ENCODE data around the gene GRAMD2A. TPM values are rescaled to one million over a fixed set of nuclear protein-coding genes. Genes with fewer than 3 reads are reported as not detected.

GRAMD2A gene
- total RNA-seq, 1 donor from 2014 or later = not detected

GRCh38 chr15:72113347-72114031 lies 84.1 kb downstream of the GRAMD2A start:
- peaks cover 32% of the 10 kb centered on the region for H3K4me1 Mint-ChIP-seq (ENCODE audit: unreplicated experiment)

GRCh38 chr15:72112805-72113204 lies 84.8 kb downstream of the GRAMD2A start:
- H3K27me3 Mint-ChIP-seq (ENCODE audit: unreplicated experiment) = no peaks in the 10 kb centered on the region
- no peak overlapping the region for H3K4me3 Mint-ChIP-seq (ENCODE audit: unreplicated experiment)
- H3K36me3 Mint-ChIP-seq (ENCODE audit: unreplicated experiment) = no peaks in the 10 kb centered on the region
- no peak overlapping the region for H3K27ac Mint-ChIP-seq (ENCODE audit: unreplicated experiment)
- no peak for DNase-seq (ENCODE audit: extremely low spot score, unreplicated experiment)
- no peaks in the 10 kb centered on the region for H3K9me3 Mint-ChIP-seq (ENCODE audit: unreplicated experiment)
- H3K4me1 Mint-ChIP-seq (ENCODE audit: unreplicated experiment) = peaks cover 32% of the 10 kb centered on the region
- TF ChIP-seq CTCF (IDR thresholded peaks at IDR 0.05) = no peak

More at GRCh38 chr15:72113347-72114031, 84.1 kb downstream of the GRAMD2A start:
- no peak for DNase-seq (ENCODE audit: extremely low spot score, unreplicated experiment)
- TF ChIP-seq CTCF (IDR thresholded peaks at IDR 0.05) = no peak
- no peaks in the 10 kb centered on the region for H3K36me3 Mint-ChIP-seq (ENCODE audit: unreplicated experiment)
- no peaks in the 10 kb centered on the region for H3K27me3 Mint-ChIP-seq (ENCODE audit: unreplicated experiment)
- no peak overlapping the region for H3K4me3 Mint-ChIP-seq (ENCODE audit: unreplicated experiment)
- no peak overlapping the region for H3K27ac Mint-ChIP-seq (ENCODE audit: unreplicated experiment)
- H3K9me3 Mint-ChIP-seq (ENCODE audit: unreplicated experiment) = no peaks in the 10 kb centered on the region

GRCh38 chr15:72112116-72112515 lies 85.5 kb downstream of the GRAMD2A start:
- Mint-ChIP-seq H3K4me3 (ENCODE audit: unreplicated experiment) (no peak overlapping the region), H3K9me3 (ENCODE audit: unreplicated experiment) (no peaks in the 10 kb centered on the region), H3K4me1 (ENCODE audit: unreplicated experiment) (peaks cover 32% of the 10 kb centered on the region), H3K27me3 (ENCODE audit: unreplicated experiment) (no peaks in the 10 kb centered on the region), H3K27ac (ENCODE audit: unreplicated experiment) (no peak overlapping the region), H3K36me3 (ENCODE audit: unreplicated experiment) (no peaks in the 10 kb centered on the region)
- TF ChIP-seq CTCF (IDR thresholded peaks at IDR 0.05) = no peak
- DNase-seq (ENCODE audit: extremely low spot score, unreplicated experiment) = no peak

- H3K9me3 Mint-ChIP-seq (ENCODE audit: unreplicated experiment) = no peaks in the 10 kb centered on the region
- no peak for TF ChIP-seq CTCF (IDR thresholded peaks at IDR 0.05)
- no peak overlapping the region for H3K4me3 Mint-ChIP-seq (ENCODE audit: unreplicated experiment)
- H3K27me3 Mint-ChIP-seq (ENCODE audit: unreplicated experiment) = no peaks in the 10 kb centered on the region
- H3K36me3 Mint-ChIP-seq (ENCODE audit: unreplicated experiment) = no peaks in the 10 kb centered on the region
- peak overlapping the region; percentile 13 for H3K27ac Mint-ChIP-seq (ENCODE audit: unreplicated experiment)
- no peak for DNase-seq (ENCODE audit: extremely low spot score, unreplicated experiment)
- peaks cover 19% of the 10 kb centered on the region for H3K4me1 Mint-ChIP-seq (ENCODE audit: unreplicated experiment)
Measured at GRCh38 chr15:72110355-72110754, 87.2 kb downstream of the GRAMD2A start.

Other genes with a start within 250 kb of the GRAMD2A start
- 39.6 and 46.3 TPM in 2 replicates for gene MYO9A, start 79.6 kb downstream of the GRAMD2A start, total RNA-seq
- gene SENP8, start 79.4 kb downstream of the GRAMD2A start, total RNA-seq = 4.0 and 4.6 TPM in 2 replicates
- gene PKM, start 33.4 kb upstream of the GRAMD2A start, total RNA-seq = 602 and 617 TPM in 2 replicates
- 93.9 and 97.8 TPM in 2 replicates for gene PARP6, start 74.8 kb upstream of the GRAMD2A start, total RNA-seq
- gene CELF6, start 122.4 kb upstream of the GRAMD2A start, total RNA-seq = 0.65 and 0.86 TPM in 2 replicates
- gene HEXA, start 178.2 kb upstream of the GRAMD2A start, total RNA-seq = 280 TPM in 2 replicates
- not detected in 2 replicates for gene TMEM202, start 200.5 kb upstream of the GRAMD2A start, total RNA-seq

Measured in osteocyte (in vitro differentiated cells).